T-helper 17 cell (primary cell): ENCODE results near the gene KLK5. TPM values are rescaled to one million over a fixed set of nuclear protein-coding genes. Genes with fewer than 3 reads are reported as not detected.
"Not testable (repeated sequence)": the region's sequence is repeated elsewhere in the genome, so short reads cannot be mapped to it uniquely, and the experiment has no call there.

ENCODE experiments used
- ATAC-seq: fragments of 150-1000 bp; cut with Tn5 transposase; 2 replicates; pipeline ENCODE4 v1.10.0; 2021; ENCODE audit warnings: mild to moderate bottlenecking, moderate library complexity
- DNase-seq, 3 donors: peaks; one replicate each; pipeline versions ENCODE4 v3.0.0 to v3.0.0-alpha.2; 2020 to 2021
- H3K9me3 ChIP-seq: one replicate; pipeline ENCODE4 v1.7.0; 2013; ENCODE audit warnings: low read length, mild to moderate bottlenecking; ENCODE audit not compliant: control insufficient read depth, poor library complexity, severe bottlenecking
- H3K27ac Mint-ChIP-seq: one replicate; pipeline ENCODE4 v1.8.0; 2022; ENCODE audit warnings: mild to moderate bottlenecking, moderate library complexity, mixed read lengths
- H3K27me3 Mint-ChIP-seq: one replicate; pipeline ENCODE4 v1.8.0; 2022; ENCODE audit warnings: mixed read lengths
- H3K36me3 Mint-ChIP-seq: one replicate; pipeline ENCODE4 v1.8.0; 2022; ENCODE audit warnings: low read depth, mixed read lengths
- H3K4me1 Mint-ChIP-seq: one replicate; pipeline ENCODE4 v1.8.0; 2022; ENCODE audit warnings: mild to moderate bottlenecking, mixed read lengths
- H3K4me3 Mint-ChIP-seq: one replicate; pipeline ENCODE4 v1.8.0; 2022; ENCODE audit warnings: mild to moderate bottlenecking, moderate library complexity, mixed read lengths
- total RNA-seq, 4 donors: library from RNA in 2 of 4; stranded (reverse) in 2 of 4; gene quantifications; one replicate each; pipeline ENCODE4 v1.2.3 and lab custom pipeline; 2022 to 2026

Gene KLK5
- total RNA-seq, 2 donors from 2014 or later, result not detected

GRCh38 chr19:50979758-50980157, 26.9 kb upstream of the KLK5 start:
- H3K4me1 Mint-ChIP-seq, result peaks cover 7% of the 10 kb centered on the region
- no peak for ATAC-seq
- no peak overlapping the region for H3K27ac Mint-ChIP-seq
- H3K4me3 Mint-ChIP-seq, result no peak overlapping the region
- H3K36me3 Mint-ChIP-seq, result peaks cover 10% of the 10 kb centered on the region
- no peak for DNase-seq
- H3K27me3 Mint-ChIP-seq, result peaks cover 66% of the 10 kb centered on the region
- H3K9me3 ChIP-seq, result no peaks in the 10 kb centered on the region

GRCh38 chr19:50978772-50979390, 26.0 kb upstream of the KLK5 start:
- Mint-ChIP-seq H3K4me3 (no peak overlapping the region), H3K27ac (no peak overlapping the region), H3K36me3 (peaks cover 10% of the 10 kb centered on the region), H3K27me3 (peaks cover 65% of the 10 kb centered on the region), H3K4me1 (peaks cover 7% of the 10 kb centered on the region)
- ATAC-seq, result no peak
- no peaks in the 10 kb centered on the region for H3K9me3 ChIP-seq
- DNase-seq, result no peak

- no peak for DNase-seq
- Mint-ChIP-seq H3K27ac (no peak overlapping the region), H3K4me1 (peaks cover 7% of the 10 kb centered on the region), H3K4me3 (no peak overlapping the region), H3K36me3 (peaks cover 10% of the 10 kb centered on the region), H3K27me3 (peaks cover 75% of the 10 kb centered on the region)
- H3K9me3 ChIP-seq, result no peaks in the 10 kb centered on the region
- no peak for ATAC-seq
Measured at GRCh38 chr19:50977626-50978025, 24.8 kb upstream of the KLK5 start.

GRCh38 chr19:50975766-50976165, 22.9 kb upstream of the KLK5 start:
- H3K27ac Mint-ChIP-seq, result no peak overlapping the region
- H3K27me3 Mint-ChIP-seq, result peaks cover 75% of the 10 kb centered on the region
- no peak for DNase-seq
- peaks cover 7% of the 10 kb centered on the region for H3K36me3 Mint-ChIP-seq
- H3K4me3 Mint-ChIP-seq, result no peak overlapping the region
- ATAC-seq, result no peak
- H3K4me1 Mint-ChIP-seq, result peaks cover 7% of the 10 kb centered on the region
- H3K9me3 ChIP-seq, result no peaks in the 10 kb centered on the region

GRCh38 chr19:50974702-50975556, 22.1 kb upstream of the KLK5 start:
- Mint-ChIP-seq H3K27me3 (peaks cover 76% of the 10 kb centered on the region), H3K36me3 (peaks cover 5% of the 10 kb centered on the region), H3K4me3 (no peak overlapping the region), H3K27ac (no peak overlapping the region), H3K4me1 (peaks cover 9% of the 10 kb centered on the region)
- no peak for DNase-seq
- ATAC-seq, result no peak
- H3K9me3 ChIP-seq, result no peaks in the 10 kb centered on the region

GRCh38 chr19:50972795-50973376, 20.0 kb upstream of the KLK5 start:
- no peak overlapping the region for H3K27ac Mint-ChIP-seq
- no peak overlapping the region for H3K4me3 Mint-ChIP-seq
- H3K36me3 Mint-ChIP-seq, result peaks cover 3% of the 10 kb centered on the region
- ATAC-seq (no peak), DNase-seq (no peak)
- peaks cover 61% of the 10 kb centered on the region for H3K27me3 Mint-ChIP-seq
- peaks cover 2% of the 10 kb centered on the region for H3K4me1 Mint-ChIP-seq
- H3K9me3 ChIP-seq, result no peaks in the 10 kb centered on the region

- not testable (repeated sequence) for H3K4me1 Mint-ChIP-seq, H3K36me3 Mint-ChIP-seq, H3K9me3 ChIP-seq, H3K27ac Mint-ChIP-seq, ATAC-seq, H3K4me3 Mint-ChIP-seq, DNase-seq
- peaks cover 53% of the 10 kb centered on the region for H3K27me3 Mint-ChIP-seq
Measured at GRCh38 chr19:50969810-50970209, 17.0 kb upstream of the KLK5 start.

GRCh38 chr19:50969413-50969760, 16.5 kb upstream of the KLK5 start, which contains the start of gene KLK6:
TSS of gene KLK6 (minus strand) at chr19:50969591. CDS start at chr19:50968104, 1,487 bp downstream.
- DNase-seq (no peak), ATAC-seq (no peak)
- no peaks in the 10 kb centered on the region for H3K9me3 ChIP-seq
- Mint-ChIP-seq H3K27me3 (peaks cover 52% of the 10 kb centered on the region), H3K4me3 (no peak within 1 kb of the TSS), H3K4me1 (peaks cover 2% of the 10 kb centered on the region), H3K27ac (no peak within 1 kb of the TSS), H3K36me3 (peaks cover 3% of the 10 kb centered on the region)

GRCh38 chr19:50968716-50969412, 16.0 kb upstream of the KLK5 start:
- H3K9me3 ChIP-seq, result no peaks in the 10 kb centered on the region
- H3K27me3 Mint-ChIP-seq, result peaks cover 49% of the 10 kb centered on the region
- peaks cover 5% of the 10 kb centered on the region for H3K36me3 Mint-ChIP-seq
- ATAC-seq (no peak), DNase-seq (no peak)
- no peak overlapping the region for H3K4me3 Mint-ChIP-seq
- no peak overlapping the region for H3K27ac Mint-ChIP-seq
- peaks cover 2% of the 10 kb centered on the region for H3K4me1 Mint-ChIP-seq

- Mint-ChIP-seq H3K4me3 (no peak overlapping the region), H3K27me3 (peaks cover 44% of the 10 kb centered on the region), H3K36me3 (peaks cover 5% of the 10 kb centered on the region), H3K4me1 (peaks cover 2% of the 10 kb centered on the region), H3K27ac (no peak overlapping the region)
- DNase-seq (no peak), ATAC-seq (no peak)
- H3K9me3 ChIP-seq, result no peaks in the 10 kb centered on the region
Measured at GRCh38 chr19:50967929-50968715, 15.3 kb upstream of the KLK5 start.

GRCh38 chr19:50964266-50964665, 11.4 kb upstream of the KLK5 start:
- no peak overlapping the region for H3K27ac Mint-ChIP-seq

GRCh38 chr19:50963381-50963780, 10.5 kb upstream of the KLK5 start:
- H3K36me3 Mint-ChIP-seq, result peaks cover 3% of the 10 kb centered on the region
- no peak for DNase-seq
- no peak overlapping the region for H3K27ac Mint-ChIP-seq
- no peak for ATAC-seq
- H3K9me3 ChIP-seq, result no peaks in the 10 kb centered on the region
- peaks cover 18% of the 10 kb centered on the region for H3K27me3 Mint-ChIP-seq
- no peaks in the 10 kb centered on the region for H3K4me1 Mint-ChIP-seq
- no peak overlapping the region for H3K4me3 Mint-ChIP-seq

More at GRCh38 chr19:50964266-50964665, 11.4 kb upstream of the KLK5 start:
- Mint-ChIP-seq H3K4me1 (no peaks in the 10 kb centered on the region), H3K27me3 (peaks cover 18% of the 10 kb centered on the region), H3K36me3 (peaks cover 3% of the 10 kb centered on the region), H3K4me3 (no peak overlapping the region)
- no peaks in the 10 kb centered on the region for H3K9me3 ChIP-seq
- no peak for ATAC-seq
- DNase-seq, result no peak
